22Rv1 (cell line): ENCODE measurements around the gene PKNOX2.

Experiments used
- CTCF ChIP-seq: fragments of 450-650 bp; IDR thresholded peaks from 2 replicates; pipeline ENCODE4 v1.5.1; 2017; ENCODE audit warnings: mild to moderate bottlenecking
- ZFX ChIP-seq: fragments of 450-650 bp; IDR thresholded peaks from 2 replicates; pipeline ENCODE4 v1.6.1; 2017; ENCODE audit warnings: antibody characterized with exemption, borderline replicate concordance

- TF ChIP-seq CTCF (no peak), ZFX (no peak)
These were observed 98.3 kb downstream of the PKNOX2 start for GRCh38 chr11:125262830-125263218.
